ENCODE results near the gene GTF3C5.
"Not testable (repeated sequence)": the region's sequence is repeated elsewhere in the genome, so short reads cannot be mapped to it uniquely, and the experiment has no call there.

GTF3C5 gene

DNA sequence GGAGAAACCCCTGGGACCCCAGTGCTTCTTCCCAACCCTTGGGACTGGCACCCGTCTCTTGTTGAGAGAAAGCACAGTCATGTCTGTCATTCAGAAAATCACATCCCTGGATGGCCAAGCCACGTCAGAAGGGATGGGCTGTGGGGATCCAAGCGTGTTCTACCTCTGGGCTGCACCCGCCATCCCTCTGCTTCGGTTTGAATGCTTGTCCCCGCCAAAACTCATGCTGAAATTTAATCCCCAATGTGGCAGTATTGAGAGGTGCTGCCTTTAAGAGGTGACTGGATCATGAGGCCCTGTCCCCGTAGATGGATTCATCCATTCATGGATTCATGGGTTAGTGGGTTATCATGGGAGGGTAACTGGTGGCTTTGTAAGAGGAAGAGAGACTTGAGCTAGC, 58.0 kb downstream of the GTF3C5 start:
- TF ChIP-seq ZFP30 (CRISPR knock-in tag; IDR thresholded peaks at IDR 0.05) = no peak
- no peak for TF ChIP-seq RARB (CRISPR knock-in tag; IDR thresholded peaks at IDR 0.05)
- no peak for TF ChIP-seq OSR1 (CRISPR knock-in tag; IDR thresholded peaks at IDR 0.05)
- TF ChIP-seq, protein P1, sequence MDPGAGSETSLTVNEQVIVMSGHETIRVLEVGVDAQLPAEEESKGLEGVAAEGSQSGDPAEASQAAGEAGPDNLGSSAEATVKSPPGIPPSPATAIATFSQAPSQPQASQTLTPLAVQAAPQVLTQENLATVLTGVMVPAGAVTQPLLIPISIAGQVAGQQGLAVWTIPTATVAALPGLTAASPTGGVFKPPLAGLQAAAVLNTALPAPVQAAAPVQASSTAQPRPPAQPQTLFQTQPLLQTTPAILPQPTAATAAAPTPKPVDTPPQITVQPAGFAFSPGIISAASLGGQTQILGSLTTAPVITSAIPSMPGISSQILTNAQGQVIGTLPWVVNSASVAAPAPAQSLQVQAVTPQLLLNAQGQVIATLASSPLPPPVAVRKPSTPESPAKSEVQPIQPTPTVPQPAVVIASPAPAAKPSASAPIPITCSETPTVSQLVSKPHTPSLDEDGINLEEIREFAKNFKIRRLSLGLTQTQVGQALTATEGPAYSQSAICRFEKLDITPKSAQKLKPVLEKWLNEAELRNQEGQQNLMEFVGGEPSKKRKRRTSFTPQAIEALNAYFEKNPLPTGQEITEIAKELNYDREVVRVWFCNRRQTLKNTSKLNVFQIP (CRISPR knock-in tag; IDR thresholded peaks at IDR 0.05; ENCODE audit: borderline replicate concordance, low read depth) = no peak
- TF ChIP-seq ZNF70 (CRISPR knock-in tag; IDR thresholded peaks at IDR 0.05) = no peak
- no peak for TF ChIP-seq ZFP3 (CRISPR knock-in tag; IDR thresholded peaks at IDR 0.05)
- no peak for ATAC-seq

DNA sequence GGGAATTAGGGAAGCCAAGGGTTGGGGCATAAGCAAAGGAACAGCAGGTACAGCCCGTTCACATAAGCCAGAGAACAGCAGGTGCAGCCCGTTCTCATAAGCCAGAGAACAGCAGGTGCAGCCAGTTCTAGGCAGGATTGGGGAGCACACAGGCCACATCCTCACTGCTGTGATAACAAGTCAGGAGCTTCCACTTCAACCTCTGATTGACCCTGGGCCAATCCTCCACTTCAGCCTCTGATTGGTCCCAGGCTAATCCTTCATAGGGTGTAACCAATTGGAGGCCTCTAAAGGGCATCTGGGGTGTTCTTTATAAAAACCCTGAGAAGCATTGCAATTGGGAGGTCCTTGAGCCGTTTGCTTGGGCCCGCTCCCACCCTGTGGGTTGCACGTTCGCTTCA, 58.5 kb downstream of the GTF3C5 start:
- TF ChIP-seq ZNF8 (CRISPR knock-in tag; IDR thresholded peaks at IDR 0.05) = no peak
- TF ChIP-seq, protein P2, sequence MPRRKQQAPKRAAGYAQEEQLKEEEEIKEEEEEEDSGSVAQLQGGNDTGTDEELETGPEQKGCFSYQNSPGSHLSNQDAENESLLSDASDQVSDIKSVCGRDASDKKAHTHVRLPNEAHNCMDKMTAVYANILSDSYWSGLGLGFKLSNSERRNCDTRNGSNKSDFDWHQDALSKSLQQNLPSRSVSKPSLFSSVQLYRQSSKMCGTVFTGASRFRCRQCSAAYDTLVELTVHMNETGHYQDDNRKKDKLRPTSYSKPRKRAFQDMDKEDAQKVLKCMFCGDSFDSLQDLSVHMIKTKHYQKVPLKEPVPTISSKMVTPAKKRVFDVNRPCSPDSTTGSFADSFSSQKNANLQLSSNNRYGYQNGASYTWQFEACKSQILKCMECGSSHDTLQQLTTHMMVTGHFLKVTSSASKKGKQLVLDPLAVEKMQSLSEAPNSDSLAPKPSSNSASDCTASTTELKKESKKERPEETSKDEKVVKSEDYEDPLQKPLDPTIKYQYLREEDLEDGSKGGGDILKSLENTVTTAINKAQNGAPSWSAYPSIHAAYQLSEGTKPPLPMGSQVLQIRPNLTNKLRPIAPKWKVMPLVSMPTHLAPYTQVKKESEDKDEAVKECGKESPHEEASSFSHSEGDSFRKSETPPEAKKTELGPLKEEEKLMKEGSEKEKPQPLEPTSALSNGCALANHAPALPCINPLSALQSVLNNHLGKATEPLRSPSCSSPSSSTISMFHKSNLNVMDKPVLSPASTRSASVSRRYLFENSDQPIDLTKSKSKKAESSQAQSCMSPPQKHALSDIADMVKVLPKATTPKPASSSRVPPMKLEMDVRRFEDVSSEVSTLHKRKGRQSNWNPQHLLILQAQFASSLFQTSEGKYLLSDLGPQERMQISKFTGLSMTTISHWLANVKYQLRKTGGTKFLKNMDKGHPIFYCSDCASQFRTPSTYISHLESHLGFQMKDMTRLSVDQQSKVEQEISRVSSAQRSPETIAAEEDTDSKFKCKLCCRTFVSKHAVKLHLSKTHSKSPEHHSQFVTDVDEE (CRISPR knock-in tag; IDR thresholded peaks at IDR 0.05) = no peak
- TF ChIP-seq BACH2 (CRISPR knock-in tag; IDR thresholded peaks at IDR 0.05; ENCODE audit: borderline replicate concordance) = no peak
- TF ChIP-seq OSR1 (CRISPR knock-in tag; IDR thresholded peaks at IDR 0.05) = no peak
- peak; percentile 14; the same call in 1 of the 3 replicates for ATAC-seq

DNA sequence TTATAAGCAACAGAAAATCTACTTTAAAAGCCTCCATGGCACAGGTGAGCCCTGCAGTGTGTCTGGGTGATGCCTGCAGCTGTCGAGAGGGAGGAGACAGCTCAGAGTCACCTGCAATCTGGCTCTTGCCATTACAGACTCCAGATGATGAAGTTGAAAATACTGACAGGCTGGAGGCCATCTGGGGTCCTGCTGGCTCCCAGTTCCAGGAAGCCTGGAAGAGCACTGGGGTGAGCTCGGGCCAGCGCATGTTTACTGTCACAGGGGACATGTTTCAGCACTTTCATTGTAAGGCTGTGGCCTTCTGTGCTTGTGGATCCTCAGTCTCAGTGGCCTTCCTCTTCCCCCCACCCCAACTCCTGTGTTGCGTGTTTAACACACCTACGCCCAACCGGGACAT, 59.4 kb downstream of the GTF3C5 start:
- ATAC-seq = peak; percentile 24; the same call in 1 of the 3 replicates
- TF ChIP-seq ZNF8 (CRISPR knock-in tag; IDR thresholded peaks at IDR 0.05) = no peak
- no peak for TF ChIP-seq CSDC2 (CRISPR knock-in tag; IDR thresholded peaks at IDR 0.05)
- TF ChIP-seq, protein P3, sequence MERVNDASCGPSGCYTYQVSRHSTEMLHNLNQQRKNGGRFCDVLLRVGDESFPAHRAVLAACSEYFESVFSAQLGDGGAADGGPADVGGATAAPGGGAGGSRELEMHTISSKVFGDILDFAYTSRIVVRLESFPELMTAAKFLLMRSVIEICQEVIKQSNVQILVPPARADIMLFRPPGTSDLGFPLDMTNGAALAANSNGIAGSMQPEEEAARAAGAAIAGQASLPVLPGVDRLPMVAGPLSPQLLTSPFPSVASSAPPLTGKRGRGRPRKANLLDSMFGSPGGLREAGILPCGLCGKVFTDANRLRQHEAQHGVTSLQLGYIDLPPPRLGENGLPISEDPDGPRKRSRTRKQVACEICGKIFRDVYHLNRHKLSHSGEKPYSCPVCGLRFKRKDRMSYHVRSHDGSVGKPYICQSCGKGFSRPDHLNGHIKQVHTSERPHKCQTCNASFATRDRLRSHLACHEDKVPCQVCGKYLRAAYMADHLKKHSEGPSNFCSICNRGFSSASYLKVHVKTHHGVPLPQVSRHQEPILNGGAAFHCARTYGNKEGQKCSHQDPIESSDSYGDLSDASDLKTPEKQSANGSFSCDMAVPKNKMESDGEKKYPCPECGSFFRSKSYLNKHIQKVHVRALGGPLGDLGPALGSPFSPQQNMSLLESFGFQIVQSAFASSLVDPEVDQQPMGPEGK (CRISPR knock-in tag; IDR thresholded peaks at IDR 0.05; ENCODE audit: borderline replicate concordance) = no peak
- no peak for TF ChIP-seq ZNF70 (CRISPR knock-in tag; IDR thresholded peaks at IDR 0.05)
- peak; percentile 72; the same call in 1 of the 2 replicates for TF ChIP-seq TCF4 (CRISPR knock-in tag; IDR thresholded peaks at IDR 0.05; ENCODE audit: borderline replicate concordance)
- TF ChIP-seq RARB (CRISPR knock-in tag; IDR thresholded peaks at IDR 0.05) = no peak
- TF ChIP-seq BACH2 (CRISPR knock-in tag; IDR thresholded peaks at IDR 0.05; ENCODE audit: borderline replicate concordance) = no peak

DNA sequence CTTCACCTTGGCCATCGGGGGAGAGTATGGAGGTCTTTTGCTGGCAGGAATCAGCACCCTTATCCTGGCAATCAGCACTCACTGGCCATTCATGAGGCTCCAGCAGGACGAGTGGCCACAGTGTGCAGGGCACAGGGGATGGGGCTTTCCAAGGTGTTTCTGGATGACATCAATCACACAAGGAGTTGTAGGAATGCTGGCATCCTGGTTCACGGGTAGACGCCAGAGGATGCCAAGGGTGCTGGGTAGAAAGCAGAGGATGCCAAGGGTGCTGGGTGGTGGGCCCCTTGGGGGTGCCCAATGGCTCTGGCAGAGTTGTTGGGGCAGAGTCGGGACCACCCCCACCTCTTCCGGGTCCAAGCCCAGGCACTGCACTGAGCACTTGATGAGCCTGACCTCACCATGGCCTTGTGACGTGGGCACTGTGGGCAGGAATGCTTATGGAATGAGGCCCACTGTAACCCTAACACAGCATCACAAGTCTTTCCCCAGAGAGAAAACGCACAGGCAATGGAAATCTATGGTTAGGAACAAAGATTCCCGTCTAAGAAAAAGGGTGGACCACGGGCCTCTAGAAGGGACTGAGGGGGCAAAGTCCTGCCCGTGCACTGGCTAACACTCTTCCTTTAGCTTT, 60.1 kb downstream of the GTF3C5 start:
- TF ChIP-seq TOX (CRISPR knock-in tag; IDR thresholded peaks at IDR 0.05; ENCODE audit: borderline replicate concordance) = no peak
- TF ChIP-seq, protein P1 (CRISPR knock-in tag; IDR thresholded peaks at IDR 0.05; ENCODE audit: borderline replicate concordance, low read depth) = no peak
- TF ChIP-seq, protein P2 (CRISPR knock-in tag; IDR thresholded peaks at IDR 0.05) = no peak
- ATAC-seq = no peak

DNA sequence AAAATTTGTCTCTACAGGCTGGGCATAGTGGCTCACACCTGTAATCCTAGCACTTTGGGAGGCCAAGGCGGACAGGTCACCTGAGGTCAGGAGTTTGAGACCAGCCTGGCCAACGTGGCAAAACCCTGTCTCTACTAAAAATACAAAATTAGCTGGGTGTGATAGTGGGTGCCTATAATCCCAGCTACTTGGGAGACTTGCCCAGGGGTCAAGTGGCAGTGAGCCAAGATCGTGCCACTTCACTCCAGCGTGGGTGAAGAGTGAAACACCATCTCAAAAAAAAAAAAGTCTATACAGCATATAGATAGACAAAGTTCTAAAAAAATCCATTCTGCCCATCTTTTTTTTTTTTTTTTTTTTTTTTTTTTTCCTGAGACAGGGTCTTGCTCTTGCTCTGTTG, 63.6 kb downstream of the GTF3C5 start:
- not testable (repeated sequence) for ATAC-seq

Measured in SK-N-SH treated with all-trans-retinoic acid at 6 μM for 48 hours (cell line).